HK-2 (cell line): ENCODE data around the gene MAML2.

Experiments used
- DNase-seq: peaks from one replicate; pipeline ENCODE4 v3.0.0-alpha.2; 2018; ENCODE audit not compliant: unreplicated experiment

MAML2 gene

GRCh38 chr11:96012086-96012824, 330.7 kb downstream of the MAML2 start:
- peak; percentile 49 for DNase-seq

- DNase-seq = no peak
Observed at GRCh38 chr11:96010683-96011082, 332.3 kb downstream of the MAML2 start.

GRCh38 chr11:96008161-96008720, 334.8 kb downstream of the MAML2 start:
- no peak for DNase-seq

- no peak for DNase-seq
Observed at GRCh38 chr11:96006037-96006436, 337.0 kb downstream of the MAML2 start.

GRCh38 chr11:96004862-96005261, 338.1 kb downstream of the MAML2 start:
- no peak for DNase-seq

GRCh38 chr11:96002754-96003290, 340.2 kb downstream of the MAML2 start:
- no peak for DNase-seq

- no peak for DNase-seq
Observed at GRCh38 chr11:96002339-96002738, 340.7 kb downstream of the MAML2 start.

GRCh38 chr11:96001037-96001436, 342.0 kb downstream of the MAML2 start:
- no peak for DNase-seq

- no peak for DNase-seq
Observed at GRCh38 chr11:95999711-96000406, 343.1 kb downstream of the MAML2 start.

GRCh38 chr11:95996621-95997235, 346.3 kb downstream of the MAML2 start:
- no peak for DNase-seq

GRCh38 chr11:95994329-95994728, 348.7 kb downstream of the MAML2 start:
- DNase-seq = no peak

- no peak for DNase-seq
Observed at GRCh38 chr11:95993438-95994298, 349.3 kb downstream of the MAML2 start.

- DNase-seq = no peak
Observed at GRCh38 chr11:95991545-95991944, 351.4 kb downstream of the MAML2 start.

GRCh38 chr11:95991101-95991500, 351.9 kb downstream of the MAML2 start:
- DNase-seq = no peak

- DNase-seq = no peak
Observed at GRCh38 chr11:95989780-95990179, 353.2 kb downstream of the MAML2 start.

GRCh38 chr11:95989076-95989605, 353.9 kb downstream of the MAML2 start:
- no peak for DNase-seq

GRCh38 chr11:95985174-95985808, 357.7 kb downstream of the MAML2 start:
- DNase-seq = no peak

GRCh38 chr11:95984072-95984471, 358.9 kb downstream of the MAML2 start:
- no peak for DNase-seq

- no peak for DNase-seq
Observed at GRCh38 chr11:95977534-95978174, 365.3 kb downstream of the MAML2 start.

GRCh38 chr11:95976550-95976949, 366.4 kb downstream of the MAML2 start:
- no peak for DNase-seq
